ENCODE results near the gene SKIC3. TPM values are rescaled to one million over a fixed set of nuclear protein-coding genes. Genes with fewer than 3 reads are reported as not detected.

SKIC3 gene
- total RNA-seq (84.1 and 93.3 TPM in 2 replicates), polyA plus RNA-seq (36.0 and 41.3 TPM in 2 replicates)

DNA sequence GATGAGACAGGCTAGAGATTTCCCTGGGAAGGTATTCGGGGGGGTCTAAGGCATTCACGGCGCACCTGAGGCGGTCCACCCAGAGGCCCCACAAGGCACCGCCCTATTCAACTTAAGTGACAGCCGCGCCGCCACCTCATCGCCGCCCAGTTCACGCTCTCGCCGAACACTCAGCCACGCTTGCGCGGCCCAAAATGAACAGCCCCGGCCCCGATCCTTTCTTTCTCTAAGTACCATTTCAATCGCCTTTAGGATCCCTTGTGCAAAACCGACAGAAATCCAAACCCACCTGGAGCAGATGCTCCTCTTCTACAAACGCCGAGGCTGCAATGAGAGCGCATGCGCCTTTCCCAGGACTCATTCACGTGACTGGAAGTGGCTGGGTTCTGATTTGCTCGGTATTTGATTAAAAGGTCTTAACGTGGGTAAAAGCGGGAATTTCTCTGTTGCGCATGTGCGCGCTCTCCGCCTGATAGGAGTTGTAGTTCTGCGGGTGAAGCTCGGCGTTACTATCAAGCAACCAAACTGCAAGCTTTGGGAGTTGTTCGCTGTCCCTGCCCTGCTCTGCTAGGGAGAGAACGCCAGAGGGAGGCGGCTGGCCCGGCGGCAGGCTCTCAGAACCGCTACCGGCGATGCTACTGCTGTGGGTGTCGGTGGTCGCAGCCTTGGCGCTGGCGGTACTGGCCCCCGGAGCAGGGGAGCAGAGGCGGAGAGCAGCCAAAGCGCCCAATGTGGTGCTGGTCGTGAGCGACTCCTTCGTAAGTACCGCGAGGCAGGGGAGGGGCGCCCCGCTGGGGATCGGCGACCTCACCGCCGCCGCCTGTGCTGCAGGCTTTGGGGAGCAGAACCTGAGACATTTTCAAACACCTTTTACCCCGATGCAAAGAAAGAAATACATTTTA is at the start of gene SKIC3, which contains the start of gene ARSK:
Gene SKIC3 (minus strand): TSS at position 331 of the 902 bp plus-strand sequence. CDS start 7,827 bp downstream, outside the sequence.
Gene ARSK (plus strand): TSS at position 455 of the 902 bp plus-strand sequence. CDS start 178 bp downstream, at position 633.
- Histone ChIP-seq H3K79me2 (peaks cover 69% of the 10 kb centered on the region), H3K4me1 (ENCODE audit: insufficient read depth) (peaks cover 7% of the 10 kb centered on the region), H3K9me2 (replicated peaks; ENCODE audit: insufficient read depth) (no peaks in the 10 kb centered on the region), H3K27ac (peak within 1 kb of the TSS; percentile 78), H3K4me2 (peak within 1 kb of the TSS; percentile 89), H4K20me1 (ENCODE audit: insufficient read depth, poor library complexity, severe bottlenecking) (no peaks in the 10 kb centered on the region), H3K9me3 (ENCODE audit: low read depth) (no peaks in the 10 kb centered on the region), H3K27me3 (no peaks in the 10 kb centered on the region), H3K4me3 (peak within 1 kb of the TSS; percentile 56), H2AFZ (peak within 1 kb of the TSS; percentile 86), H3K36me3 (replicated peaks; ENCODE audit: insufficient read depth, low read depth) (no peaks in the 10 kb centered on the region)
- TF ChIP-seq, protein P1, sequence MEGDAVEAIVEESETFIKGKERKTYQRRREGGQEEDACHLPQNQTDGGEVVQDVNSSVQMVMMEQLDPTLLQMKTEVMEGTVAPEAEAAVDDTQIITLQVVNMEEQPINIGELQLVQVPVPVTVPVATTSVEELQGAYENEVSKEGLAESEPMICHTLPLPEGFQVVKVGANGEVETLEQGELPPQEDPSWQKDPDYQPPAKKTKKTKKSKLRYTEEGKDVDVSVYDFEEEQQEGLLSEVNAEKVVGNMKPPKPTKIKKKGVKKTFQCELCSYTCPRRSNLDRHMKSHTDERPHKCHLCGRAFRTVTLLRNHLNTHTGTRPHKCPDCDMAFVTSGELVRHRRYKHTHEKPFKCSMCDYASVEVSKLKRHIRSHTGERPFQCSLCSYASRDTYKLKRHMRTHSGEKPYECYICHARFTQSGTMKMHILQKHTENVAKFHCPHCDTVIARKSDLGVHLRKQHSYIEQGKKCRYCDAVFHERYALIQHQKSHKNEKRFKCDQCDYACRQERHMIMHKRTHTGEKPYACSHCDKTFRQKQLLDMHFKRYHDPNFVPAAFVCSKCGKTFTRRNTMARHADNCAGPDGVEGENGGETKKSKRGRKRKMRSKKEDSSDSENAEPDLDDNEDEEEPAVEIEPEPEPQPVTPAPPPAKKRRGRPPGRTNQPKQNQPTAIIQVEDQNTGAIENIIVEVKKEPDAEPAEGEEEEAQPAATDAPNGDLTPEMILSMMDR (IDR thresholded peaks at IDR 0.05; ENCODE audit: poor library complexity): peak; percentile 43
- no peak for TF ChIP-seq EZH2 (IDR thresholded peaks at IDR 0.05; ENCODE audit: borderline replicate concordance)
- DNase-seq (ENCODE audit: low spot score): peak; percentile 98
- under 1% methylated on average over 63 of the region's 63 CpGs for WGBS (ENCODE audit: low lambda C conversion rate, missing lambda C conversion rate)

DNA sequence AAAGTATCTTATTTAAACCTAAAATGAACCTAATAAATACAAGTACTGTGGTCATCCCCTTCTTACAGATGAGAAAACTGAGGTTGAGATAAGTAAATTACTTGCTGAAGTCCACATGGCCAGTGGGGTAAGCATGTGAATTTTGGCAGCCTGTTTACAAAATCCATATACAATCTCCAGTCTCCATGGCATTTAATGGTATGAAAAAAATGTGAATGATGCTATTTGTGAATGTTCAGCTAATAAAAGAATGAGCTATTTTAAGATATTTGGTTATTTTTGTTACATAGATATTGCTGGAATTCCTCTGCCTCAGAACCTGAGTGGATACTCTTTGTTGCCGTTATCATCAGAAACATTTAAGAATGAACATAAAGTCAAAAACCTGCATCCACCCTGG is 45.8 kb upstream of the SKIC3 start:
- no peaks in the 10 kb centered on the region for H3K27me3 ChIP-seq
- no peak overlapping the region for H3K4me2 ChIP-seq
- H2AFZ ChIP-seq: no peak overlapping the region
- H3K36me3 ChIP-seq (replicated peaks; ENCODE audit: insufficient read depth, low read depth): no peaks in the 10 kb centered on the region
- no peak for TF ChIP-seq EZH2phosphoT487 (IDR thresholded peaks at IDR 0.05; ENCODE audit: low read depth, severe bottlenecking, unreplicated experiment)
- TF ChIP-seq, protein P1 (IDR thresholded peaks at IDR 0.05; ENCODE audit: poor library complexity): no peak
- TF ChIP-seq EZH2 (IDR thresholded peaks at IDR 0.05; ENCODE audit: borderline replicate concordance): no peak
- no peaks in the 10 kb centered on the region for H3K9me2 ChIP-seq (replicated peaks; ENCODE audit: insufficient read depth)
- no peak for DNase-seq (ENCODE audit: low spot score)
- no peaks in the 10 kb centered on the region for H3K79me2 ChIP-seq
- H3K9me3 ChIP-seq (ENCODE audit: low read depth): no peaks in the 10 kb centered on the region
- 97% methylated on average over 1 of the region's 1 CpG for WGBS (ENCODE audit: low lambda C conversion rate, missing lambda C conversion rate)
- no peak overlapping the region for H3K27ac ChIP-seq
- no peaks in the 10 kb centered on the region for H3K4me1 ChIP-seq (ENCODE audit: insufficient read depth)
- H3K4me3 ChIP-seq: no peak overlapping the region
- no peaks in the 10 kb centered on the region for H4K20me1 ChIP-seq (ENCODE audit: insufficient read depth, poor library complexity, severe bottlenecking)

DNA sequence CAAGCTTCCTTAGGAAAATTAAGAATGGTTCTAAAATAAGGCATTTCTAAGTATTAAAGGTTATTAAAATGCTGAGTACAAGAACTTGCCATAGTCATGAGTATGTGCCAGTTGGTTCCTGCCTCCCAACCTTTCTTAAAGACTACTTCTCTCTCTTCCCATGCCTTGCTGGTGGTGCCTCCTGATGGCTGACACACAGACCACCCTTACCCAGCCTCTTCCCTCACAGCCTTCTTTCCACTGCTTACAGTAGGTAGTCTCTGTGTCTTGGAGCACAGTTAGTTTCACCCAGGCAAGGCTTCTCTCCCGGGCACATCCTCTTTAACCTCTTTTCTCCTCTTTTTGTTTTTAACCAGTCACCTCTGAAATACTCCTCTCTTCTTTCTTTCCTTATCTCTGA is 44.5 kb upstream of the SKIC3 start:
- WGBS (ENCODE audit: low lambda C conversion rate, missing lambda C conversion rate): 86% methylated on average over 1 of the region's 1 CpG

More for the DNA sequence above, 44.5 kb upstream of the SKIC3 start:
- H3K4me1 ChIP-seq (ENCODE audit: insufficient read depth): no peaks in the 10 kb centered on the region
- H4K20me1 ChIP-seq (ENCODE audit: insufficient read depth, poor library complexity, severe bottlenecking): no peaks in the 10 kb centered on the region
- H3K4me3 ChIP-seq: no peak overlapping the region
- TF ChIP-seq EZH2phosphoT487 (IDR thresholded peaks at IDR 0.05; ENCODE audit: low read depth, severe bottlenecking, unreplicated experiment): no peak
- no peak for TF ChIP-seq EZH2 (IDR thresholded peaks at IDR 0.05; ENCODE audit: borderline replicate concordance)
- TF ChIP-seq, protein P1 (IDR thresholded peaks at IDR 0.05; ENCODE audit: poor library complexity): no peak
- no peaks in the 10 kb centered on the region for H3K9me2 ChIP-seq (replicated peaks; ENCODE audit: insufficient read depth)
- no peaks in the 10 kb centered on the region for H3K79me2 ChIP-seq
- H3K27me3 ChIP-seq: no peaks in the 10 kb centered on the region
- no peak for DNase-seq (ENCODE audit: low spot score)
- no peak overlapping the region for H3K4me2 ChIP-seq
- no peak overlapping the region for H3K27ac ChIP-seq
- no peaks in the 10 kb centered on the region for H3K9me3 ChIP-seq (ENCODE audit: low read depth)
- H3K36me3 ChIP-seq (replicated peaks; ENCODE audit: insufficient read depth, low read depth): no peaks in the 10 kb centered on the region
- H2AFZ ChIP-seq: no peak overlapping the region

Data from hepatocyte (in vitro differentiated cells).